GM12878 (cell line): ENCODE results near the gene ST6GALNAC3. TPM values are rescaled to one million over a fixed set of nuclear protein-coding genes. Genes with fewer than 3 reads are reported as not detected.

Source experiments
- ATAC-seq: fragments of 200-7000 bp; cut with Tn5 transposase; 3 replicates; pipeline ENCODE4 v1.9.1; 2020; ENCODE audit warnings: mild to moderate bottlenecking, moderate library complexity
- BruUV-seq: library from RNA; stranded (reverse); fragments of 400-500 nt; replicated peaks from 2 replicates; lab custom pipeline; 2021; lab: Mats Ljungman, UMichigan
- CTCF ChIA-PET: fragments of 300-600 bp; sonication (Branson Sonifier 250); formaldehyde crosslinking; extraction: SDS; loops from one replicate; lab custom pipeline; 2021; ENCODE audit warnings: inconsistent platforms; lab: Yijun Ruan, JAX
- POLR2A ChIA-PET: fragments of 350-600 bp; formaldehyde crosslinking; extraction: SDS; loops from one replicate; lab custom pipeline; 2021; ENCODE audit warnings: inconsistent platforms; lab: Charles Lee
- RAD21 ChIA-PET: fragments of 300-600 bp; sonication (Branson Sonifier 250); formaldehyde crosslinking; loops from one replicate; lab custom pipeline; 2023; ENCODE audit warnings: antibody characterized with exemption; ENCODE audit not compliant: unreplicated experiment; lab: Charles Lee
- SMC1A ChIA-PET: fragments of 300-600 bp; sonication (Branson Sonifier 250); formaldehyde crosslinking; loops from one replicate; lab custom pipeline; 2023; ENCODE audit not compliant: unreplicated experiment, uncharacterized antibody; lab: Charles Lee
- DNase-seq: peaks from one replicate; pipeline ENCODE4 v3.0.0-alpha.2; 2011; ENCODE audit warnings: low read depth, low spot score
- FAIRE-seq: peaks from 3 replicates; lab custom pipeline; 2011; peaks lifted over from hg19 to GRCh38; lab: Jason Lieb, UNC
- H2AFZ ChIP-seq: 2 replicates; pipeline ENCODE4 v1.6.0; 2011; ENCODE audit warnings: low read depth, low read length, control low read depth; ENCODE audit not compliant: control insufficient read depth
- H3K27ac ChIP-seq: 2 replicates; pipeline ENCODE4 v1.5.1; 2011; ENCODE audit warnings: control low read depth; ENCODE audit not compliant: control insufficient read depth, insufficient read depth
- H3K27me3 ChIP-seq, 2 experiments: replicated peaks in 1 of 2; 2 replicates each; pipeline versions ENCODE4 v1.6.0 to v1.6.1; 2011; ENCODE audit warnings: low read length in 1 of 2; ENCODE audit not compliant: control insufficient read depth in 2 of 2, insufficient read depth in 2 of 2
- H3K36me3 ChIP-seq, 2 experiments: 2 replicates each; pipeline ENCODE4 v1.5.1; 2011; ENCODE audit warnings: low read length in 1 of 2; ENCODE audit not compliant: control insufficient read depth in 2 of 2, insufficient read depth in 2 of 2
- H3K4me1 ChIP-seq: 2 replicates; pipeline ENCODE4 v1.6.1; 2011; ENCODE audit warnings: mild to moderate bottlenecking, low read length, moderate library complexity, mixed read lengths; ENCODE audit not compliant: control insufficient read depth, insufficient read depth
- H3K4me2 ChIP-seq: 2 replicates; pipeline ENCODE4 v1.6.0; 2011; ENCODE audit warnings: control low read depth; ENCODE audit not compliant: control insufficient read depth, insufficient read depth
- H3K4me3 ChIP-seq: fragments of 200-600 bp; sonication (generic); 2 replicates; pipeline ENCODE4 v1.5.1; 2016
- H3K79me2 ChIP-seq: 2 replicates; pipeline ENCODE4 v1.6.0; 2011; ENCODE audit warnings: low read length; ENCODE audit not compliant: control insufficient read depth, insufficient read depth
- H3K9ac ChIP-seq: 2 replicates; pipeline ENCODE4 v1.8.0; 2011; ENCODE audit warnings: low read length, control low read depth, mixed read lengths; ENCODE audit not compliant: control insufficient read depth, insufficient read depth
- H3K9me3 ChIP-seq: replicated peaks from 3 replicates; pipeline ENCODE4 v1.5.1; 2011; ENCODE audit warnings: mild to moderate bottlenecking, low read length; ENCODE audit not compliant: control insufficient read depth, insufficient read depth
- H4K20me1 ChIP-seq: 2 replicates; pipeline ENCODE4 v1.6.0; 2011; ENCODE audit not compliant: control insufficient read depth, insufficient read depth
- CHD2 ChIP-seq: IDR thresholded peaks from 2 replicates; pipeline ENCODE4 v1.6.1; 2011; ENCODE audit warnings: low read depth, low read length, improper control_type of control experiment, borderline replicate concordance
- E4F1 ChIP-seq: fragments of 450-650 bp; IDR thresholded peaks from 2 replicates; pipeline ENCODE4 v1.6.1; 2018; ENCODE audit warnings: borderline replicate concordance, mild to moderate bottlenecking; ENCODE audit not compliant: partially characterized antibody
- EZH2 ChIP-seq: IDR thresholded peaks from 2 replicates; pipeline ENCODE4 v1.6.1; 2012; ENCODE audit warnings: low read depth, mild to moderate bottlenecking, control low read depth, inconsistent platforms, low read length, borderline replicate concordance; ENCODE audit not compliant: control insufficient read depth
- MYC ChIP-seq: IDR thresholded peaks from 2 replicates; pipeline ENCODE4 v1.6.1; 2011; ENCODE audit warnings: mild to moderate bottlenecking, low read length, moderate library complexity, inconsistent platforms; ENCODE audit not compliant: insufficient read depth, insufficient replicate concordance, insufficient read length, severe bottlenecking
- SP1 ChIP-seq: IDR thresholded peaks from one replicate; pipeline ENCODE4 v1.6.1; 2011; ENCODE audit warnings: low read depth, low read length
- ZNF24 ChIP-seq: fragments of 450-650 bp; IDR thresholded peaks from 2 replicates; pipeline ENCODE4 v1.6.1; 2017; ENCODE audit warnings: antibody characterized with exemption, mild to moderate bottlenecking
- ZNF274 ChIP-seq: IDR thresholded peaks from one replicate; pipeline ENCODE4 v1.8.0; 2011; ENCODE audit not compliant: insufficient read length, insufficient read depth
- WGBS: methylation state at CpG from one replicate; pipeline ENCODE4 v1.1.6; 2016; ENCODE audit warnings: low lambda C conversion rate; ENCODE audit not compliant: insufficient replicate concordance, insufficient coverage; ENCODE audit errors: missing lambda C conversion rate; 5-methylcytosine and 5-hydroxymethylcytosine counted together
- in situ Hi-C: fragments of 300-500 bp; cut with MboI; formaldehyde crosslinking; loops from 9 replicates; pipeline ENCODE4 v1.14.3; 2018; ENCODE audit warnings: mixed read lengths
- intact Hi-C: fragments of 100-400 bp; cut with micrococcal nuclease; formaldehyde crosslinking; loops from one replicate; pipeline ENCODE4 v1.14.2; 2022; ENCODE audit not compliant: unreplicated experiment
- polyA plus RNA-seq, 11 experiments: library from polyadenylated mRNA; depleted of rRNA in 4 of 11; unstranded in 6 of 11; stranded (reverse) in 5 of 11; fragments of >200 nt; fragmentation: Nextera tagmentation in 4 of 11; fragmentation: Illumina TruSeq in 1 of 11; extraction: Ambion mirVana in 4 of 11; extraction: Trizol in 1 of 11; gene quantifications; 1 replicate in 1 of 11; 2 replicates in 10 of 11; pipeline versions ENCODE4 v1.2.1 to v1.2.3, GENCODE V29; 2011 to 2016; ENCODE audit warnings: inconsistent platforms in 2 of 11, missing spikeins in 2 of 11, low read depth in 1 of 11
- total RNA-seq, 4 experiments: library from RNA; depleted of rRNA in 3 of 4; stranded (reverse); fragments of >200 nt in 3 of 4; fragmentation: Illumina TruSeq in 1 of 4; extraction: Trizol in 1 of 4; gene quantifications; 2 replicates each; pipeline versions ENCODE4 v1.2.1 to v1.2.3, GENCODE V29; 2013 to 2021
- TF ChIP-seq, protein P1 (sequence below): IDR thresholded peaks from 2 replicates; pipeline ENCODE4 v1.6.1; 2011; ENCODE audit warnings: borderline replicate concordance, low read depth, mild to moderate bottlenecking, moderate library complexity, mixed read lengths, low read length; ENCODE audit not compliant: insufficient read depth; ENCODE audit errors: extremely low read length
- TF ChIP-seq, protein P2 (sequence below): IDR thresholded peaks from 2 replicates; pipeline ENCODE4 v1.6.1; 2011; ENCODE audit warnings: borderline replicate concordance, low read depth, mild to moderate bottlenecking, moderate library complexity, low read length; ENCODE audit not compliant: insufficient read depth, poor library complexity, severe bottlenecking
- TF ChIP-seq, protein P3 (sequence below): fragments of 450-650 bp; IDR thresholded peaks from 2 replicates; pipeline ENCODE4 v1.6.1; 2017; ENCODE audit warnings: mild to moderate bottlenecking, moderate library complexity

ST6GALNAC3 gene
- total and polyA plus RNA-seq, 10 of the 15 experiments (the other 5 are each of a cell fraction or from before 2014, with no cell fraction given) = 0.04 to 0.68 (median 0.18) TPM; not detected in 3

- ATAC-seq = no peak
- in situ Hi-C loops = no loop called here
- no peak overlapping the region for H3K4me3 ChIP-seq
- ChIA-PET CTCF (no interaction called here), RAD21 (no interaction called here), POLR2A (no interaction called here), SMC1A (no interaction called here)
- H3K36me3 ChIP-seq = no peaks in the 10 kb centered on the region
- H3K9me3 ChIP-seq = no peaks in the 10 kb centered on the region
- no peak overlapping the region for H3K9ac ChIP-seq
- 7% methylated on average over 5 of the region's 5 CpGs for WGBS
- no peak overlapping the region for H3K4me2 ChIP-seq
- H3K27me3 ChIP-seq = 0 out of 4 replicates have a peak, but pooled peaks cover 0 to 2% of the 10 kb centered on the region in 2 experiments
- H3K27ac ChIP-seq = no peak overlapping the region
- H4K20me1 ChIP-seq = no peaks in the 10 kb centered on the region
- H3K79me2 ChIP-seq = no peaks in the 10 kb centered on the region
- DNase-seq = no peak
- intact Hi-C loops = no loop called here
- H3K4me1 ChIP-seq = no peaks in the 10 kb centered on the region
- H2AFZ ChIP-seq = no peak overlapping the region
- no peak for FAIRE-seq
- no TSS peak for BruUV-seq
- TF ChIP-seq, protein P1, sequence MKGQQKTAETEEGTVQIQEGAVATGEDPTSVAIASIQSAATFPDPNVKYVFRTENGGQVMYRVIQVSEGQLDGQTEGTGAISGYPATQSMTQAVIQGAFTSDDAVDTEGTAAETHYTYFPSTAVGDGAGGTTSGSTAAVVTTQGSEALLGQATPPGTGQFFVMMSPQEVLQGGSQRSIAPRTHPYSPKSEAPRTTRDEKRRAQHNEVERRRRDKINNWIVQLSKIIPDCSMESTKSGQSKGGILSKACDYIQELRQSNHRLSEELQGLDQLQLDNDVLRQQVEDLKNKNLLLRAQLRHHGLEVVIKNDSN = no peak
- no peak for TF ChIP-seq MYC
- TF ChIP-seq, protein P2, sequence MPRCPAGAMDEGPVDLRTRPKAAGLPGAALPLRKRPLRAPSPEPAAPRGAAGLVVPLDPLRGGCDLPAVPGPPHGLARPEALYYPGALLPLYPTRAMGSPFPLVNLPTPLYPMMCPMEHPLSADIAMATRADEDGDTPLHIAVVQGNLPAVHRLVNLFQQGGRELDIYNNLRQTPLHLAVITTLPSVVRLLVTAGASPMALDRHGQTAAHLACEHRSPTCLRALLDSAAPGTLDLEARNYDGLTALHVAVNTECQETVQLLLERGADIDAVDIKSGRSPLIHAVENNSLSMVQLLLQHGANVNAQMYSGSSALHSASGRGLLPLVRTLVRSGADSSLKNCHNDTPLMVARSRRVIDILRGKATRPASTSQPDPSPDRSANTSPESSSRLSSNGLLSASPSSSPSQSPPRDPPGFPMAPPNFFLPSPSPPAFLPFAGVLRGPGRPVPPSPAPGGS = no peak
- TF ChIP-seq, protein P3, sequence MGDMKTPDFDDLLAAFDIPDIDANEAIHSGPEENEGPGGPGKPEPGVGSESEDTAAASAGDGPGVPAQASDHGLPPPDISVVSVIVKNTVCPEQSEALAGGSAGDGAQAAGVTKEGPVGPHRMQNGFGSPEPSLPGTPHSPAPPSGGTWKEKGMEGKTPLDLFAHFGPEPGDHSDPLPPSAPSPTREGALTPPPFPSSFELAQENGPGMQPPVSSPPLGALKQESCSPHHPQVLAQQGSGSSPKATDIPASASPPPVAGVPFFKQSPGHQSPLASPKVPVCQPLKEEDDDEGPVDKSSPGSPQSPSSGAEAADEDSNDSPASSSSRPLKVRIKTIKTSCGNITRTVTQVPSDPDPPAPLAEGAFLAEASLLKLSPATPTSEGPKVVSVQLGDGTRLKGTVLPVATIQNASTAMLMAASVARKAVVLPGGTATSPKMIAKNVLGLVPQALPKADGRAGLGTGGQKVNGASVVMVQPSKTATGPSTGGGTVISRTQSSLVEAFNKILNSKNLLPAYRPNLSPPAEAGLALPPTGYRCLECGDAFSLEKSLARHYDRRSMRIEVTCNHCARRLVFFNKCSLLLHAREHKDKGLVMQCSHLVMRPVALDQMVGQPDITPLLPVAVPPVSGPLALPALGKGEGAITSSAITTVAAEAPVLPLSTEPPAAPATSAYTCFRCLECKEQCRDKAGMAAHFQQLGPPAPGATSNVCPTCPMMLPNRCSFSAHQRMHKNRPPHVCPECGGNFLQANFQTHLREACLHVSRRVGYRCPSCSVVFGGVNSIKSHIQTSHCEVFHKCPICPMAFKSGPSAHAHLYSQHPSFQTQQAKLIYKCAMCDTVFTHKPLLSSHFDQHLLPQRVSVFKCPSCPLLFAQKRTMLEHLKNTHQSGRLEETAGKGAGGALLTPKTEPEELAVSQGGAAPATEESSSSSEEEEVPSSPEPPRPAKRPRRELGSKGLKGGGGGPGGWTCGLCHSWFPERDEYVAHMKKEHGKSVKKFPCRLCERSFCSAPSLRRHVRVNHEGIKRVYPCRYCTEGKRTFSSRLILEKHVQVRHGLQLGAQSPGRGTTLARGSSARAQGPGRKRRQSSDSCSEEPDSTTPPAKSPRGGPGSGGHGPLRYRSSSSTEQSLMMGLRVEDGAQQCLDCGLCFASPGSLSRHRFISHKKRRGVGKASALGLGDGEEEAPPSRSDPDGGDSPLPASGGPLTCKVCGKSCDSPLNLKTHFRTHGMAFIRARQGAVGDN = no peak
- TF ChIP-seq CHD2 = no peak
- no peak for TF ChIP-seq SP1
- TF ChIP-seq ZNF24 = no peak
- no peak for TF ChIP-seq E4F1
- TF ChIP-seq ZNF274 = no peak
- no peak for TF ChIP-seq EZH2
Observed at GRCh38 chr1:76142771-76143540, 68.4 kb downstream of the ST6GALNAC3 start.
